Right hindlimb (tissue), 1 donor: ENCODE results near the gene FAM83C.

Source experiments
- DNase-seq: peaks from one replicate; pipeline ENCODE4 v3.0.0-alpha.2; 2018

Gene FAM83C

GRCh38 chr20:35297155-35297554 lies 4.9 kb upstream of the FAM83C start:
- DNase-seq: no peak

GRCh38 chr20:35296101-35296554 lies 3.9 kb upstream of the FAM83C start:
- DNase-seq: no peak

DNA sequence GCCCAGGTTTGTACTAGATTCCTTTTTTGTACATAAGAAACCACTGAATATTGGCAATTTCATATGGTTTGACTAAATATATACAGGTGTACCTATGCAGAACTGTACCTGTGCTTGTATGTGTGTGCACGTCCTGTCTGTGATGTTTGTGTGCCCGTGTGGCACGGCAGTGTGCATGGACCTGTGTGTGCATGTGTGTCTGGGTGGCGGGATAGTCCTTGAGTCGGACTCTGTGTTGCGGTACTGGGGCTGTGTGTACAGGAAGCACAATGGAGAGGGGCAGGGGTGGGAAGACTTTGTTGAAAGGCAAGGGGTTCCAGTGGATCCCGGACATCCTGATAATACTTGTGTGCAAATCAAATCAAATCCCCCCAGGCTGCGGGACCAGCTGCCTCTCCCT lies 3.4 kb upstream of the FAM83C start:
- DNase-seq: no peak

GRCh38 chr20:35295058-35295457 lies 2.8 kb upstream of the FAM83C start:
- no peak for DNase-seq

DNA sequence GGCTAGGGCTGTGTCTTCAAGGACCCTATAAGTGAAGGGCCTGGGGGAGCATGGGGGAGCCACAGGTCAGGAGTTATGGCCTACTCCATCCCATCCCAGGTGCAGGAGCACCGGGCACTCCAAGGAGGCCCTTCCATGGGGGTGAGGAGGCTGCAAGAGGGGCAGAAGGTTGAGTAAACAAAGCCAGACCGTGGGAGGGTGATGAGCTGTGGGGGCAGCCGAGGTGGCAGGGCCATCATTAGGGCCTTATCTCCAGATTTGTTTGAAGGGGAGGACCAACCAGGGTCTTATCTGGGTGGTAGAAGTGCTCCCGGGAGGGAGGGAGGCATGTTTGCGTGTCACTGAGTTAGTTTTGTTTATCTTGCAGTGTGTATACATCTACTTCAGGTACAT lies 2.1 kb upstream of the FAM83C start:
- no peak for DNase-seq

DNA sequence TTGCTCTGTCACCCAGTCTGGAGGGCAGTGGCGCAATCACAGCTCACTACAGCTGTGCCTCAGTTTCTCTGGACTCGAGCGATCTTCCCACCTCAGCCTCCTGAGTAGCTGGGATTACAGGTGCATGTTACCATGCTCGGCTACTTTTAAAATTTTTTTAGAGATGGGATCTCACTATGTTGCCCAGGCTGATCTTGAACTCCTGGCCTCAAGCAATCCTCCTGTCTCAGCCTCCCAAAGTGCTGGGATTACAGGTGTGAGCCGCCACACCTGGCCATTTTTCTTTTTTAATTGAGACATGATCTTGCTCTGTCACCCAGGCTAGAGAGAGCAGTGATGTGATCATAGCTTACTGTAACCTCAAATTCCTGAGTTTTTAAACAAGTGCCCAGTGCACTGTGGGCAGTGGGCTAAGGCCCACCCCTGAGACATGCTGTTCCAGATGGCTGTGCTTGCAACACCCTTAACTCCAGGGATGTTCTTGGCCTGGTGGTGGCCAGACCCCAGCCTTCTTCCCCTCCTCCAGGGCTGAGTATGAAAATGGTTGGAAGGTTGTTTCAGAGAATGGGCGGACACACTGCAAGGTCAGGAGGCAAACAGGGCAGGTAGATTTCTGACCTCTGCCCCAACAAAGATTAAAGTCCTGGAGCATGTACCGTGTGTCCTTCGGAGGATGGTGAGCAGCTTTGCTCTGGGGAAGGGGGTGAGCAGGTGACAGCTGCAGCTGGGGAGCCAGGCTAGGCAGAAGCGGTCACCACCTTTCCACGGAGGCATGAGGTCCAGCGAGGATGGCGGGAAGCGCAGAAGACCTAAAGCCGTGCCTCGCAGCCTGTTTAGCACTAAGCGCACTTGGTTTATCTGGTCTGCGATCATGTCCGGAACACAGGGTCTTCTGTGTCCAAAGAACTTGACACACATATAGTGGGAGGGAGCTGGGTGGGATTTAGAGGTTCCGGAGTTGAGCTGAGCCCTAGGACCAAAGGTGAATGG lies 1.4 kb upstream of the FAM83C start:
- no peak for DNase-seq

GRCh38 chr20:35292504-35293285 lies 470 bp upstream of the FAM83C start:
- DNase-seq: no peak

GRCh38 chr20:35290887-35291417 lies 1.3 kb downstream of the FAM83C start:
- DNase-seq: no peak

DNA sequence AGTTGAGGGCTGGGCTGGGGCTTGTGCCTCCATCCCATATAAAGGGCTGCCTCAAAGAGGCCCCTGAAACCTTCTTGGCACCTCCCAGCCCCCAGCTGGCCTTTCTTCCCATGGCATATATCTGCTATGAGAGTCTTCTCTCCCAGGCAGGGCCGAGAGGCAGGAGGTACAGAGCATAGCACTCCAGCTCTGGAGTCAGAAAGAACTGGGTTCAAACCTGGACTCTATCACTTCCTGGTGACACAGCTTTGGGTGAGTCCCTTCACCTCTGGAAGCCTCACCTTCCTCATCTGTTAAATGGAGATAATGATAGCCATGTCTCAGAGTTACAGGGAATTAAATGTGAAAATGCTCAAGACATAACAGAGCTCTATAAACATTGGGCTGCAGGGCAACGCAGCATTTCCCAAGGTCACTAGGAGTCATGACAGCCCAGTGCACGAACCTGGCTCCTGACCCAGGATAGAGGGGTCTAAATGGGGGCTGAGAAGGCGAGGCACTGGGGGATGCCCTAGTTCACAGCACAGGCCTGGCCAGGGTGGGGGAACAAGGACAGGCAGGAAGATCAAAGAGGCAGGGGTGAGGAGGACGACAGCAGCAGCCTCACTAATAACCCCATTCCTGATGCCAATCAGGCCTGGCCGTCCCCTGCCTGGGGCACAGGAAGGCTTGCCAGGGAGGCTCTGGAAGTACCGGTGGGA lies 1.9 kb downstream of the FAM83C start:
- no peak for DNase-seq

- no peak for DNase-seq
These were observed 3.7 kb downstream of the FAM83C start for GRCh38 chr20:35288325-35289060.

DNA sequence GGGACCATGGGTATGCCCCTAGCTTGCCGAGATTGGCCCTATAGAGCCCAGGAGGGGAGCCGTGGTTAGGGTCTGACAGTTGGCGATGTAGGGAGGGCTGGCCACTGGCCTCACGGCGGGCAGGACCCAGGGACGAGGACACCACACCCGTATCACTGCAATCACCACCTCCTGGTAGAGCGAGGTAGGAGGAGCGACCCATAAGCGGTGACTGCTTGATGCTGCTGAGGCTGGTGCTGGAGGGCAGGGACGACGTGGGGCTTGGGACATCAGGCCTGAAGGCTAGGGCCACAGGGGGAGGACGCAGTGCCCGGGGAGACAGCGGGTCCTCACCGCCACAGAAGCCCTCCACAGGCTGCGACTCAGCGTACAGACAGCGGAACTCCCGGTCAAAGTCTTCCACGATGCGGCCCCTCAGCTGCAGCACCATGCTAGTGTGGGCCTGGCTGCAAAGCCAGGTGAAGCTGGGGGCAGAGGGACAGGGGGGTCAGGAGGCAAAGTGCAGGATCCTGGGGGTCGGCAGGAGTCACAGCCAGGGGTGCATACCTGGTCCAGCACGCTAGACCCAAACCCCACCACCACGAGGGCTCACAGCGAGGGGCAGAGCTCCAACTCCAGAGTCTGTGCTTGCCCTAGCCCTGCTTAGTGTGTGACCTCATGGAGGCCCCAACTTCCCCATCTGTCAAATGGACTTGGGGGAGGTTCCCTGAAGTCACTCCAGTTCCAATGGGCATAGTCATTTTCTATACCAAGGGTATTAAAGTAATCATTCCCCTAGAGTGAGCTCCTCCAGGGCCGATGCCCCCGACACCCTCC lies 4.5 kb downstream of the FAM83C start:
- DNase-seq: no peak

GRCh38 chr20:35286899-35287508 lies 5.2 kb downstream of the FAM83C start:
- DNase-seq: no peak

DNA sequence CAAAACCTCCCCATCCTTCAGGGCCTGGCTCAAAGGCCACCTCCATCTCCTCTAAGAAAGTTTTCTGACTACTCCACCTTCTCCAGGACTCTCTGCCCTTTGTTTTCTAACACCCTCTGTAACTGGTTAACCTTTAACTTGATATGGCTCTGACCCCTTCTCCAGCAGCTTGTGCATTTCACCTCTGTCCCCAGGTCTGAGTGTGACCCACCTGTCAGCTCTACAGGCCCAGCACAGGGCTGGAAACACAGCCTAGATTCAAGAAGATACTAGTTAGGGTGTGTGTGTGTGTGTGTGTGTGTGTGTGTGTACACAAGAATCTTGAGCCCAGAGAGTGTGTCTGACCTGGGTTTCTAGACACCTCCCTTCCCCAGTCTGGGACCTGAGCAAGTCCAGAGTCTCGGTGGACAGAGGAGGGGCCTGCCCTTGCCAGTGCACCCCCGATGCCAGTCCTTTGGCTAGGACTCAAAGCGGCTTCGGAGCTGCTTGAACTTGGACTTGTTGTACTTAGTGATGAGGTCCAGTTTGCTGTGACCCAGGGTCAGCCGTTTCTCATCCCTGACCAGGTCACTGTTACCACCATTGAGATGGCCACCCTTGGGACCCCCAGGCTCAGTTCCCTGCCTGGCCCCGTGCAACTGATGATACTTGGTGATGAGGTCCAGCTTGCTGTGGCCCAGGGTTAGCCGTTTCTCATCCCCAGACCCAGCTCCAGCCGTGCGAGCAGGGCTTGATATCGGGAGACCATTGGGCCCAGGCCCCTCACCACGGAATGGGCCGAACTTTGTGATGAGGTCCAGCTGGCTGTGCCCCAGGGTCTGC lies 5.9 kb downstream of the FAM83C start:
- DNase-seq: no peak

GRCh38 chr20:35285806-35286076 lies 6.5 kb downstream of the FAM83C start:
- no peak for DNase-seq

- DNase-seq: no peak
These were observed 7.0 kb downstream of the FAM83C start for GRCh38 chr20:35284992-35285805.

DNA sequence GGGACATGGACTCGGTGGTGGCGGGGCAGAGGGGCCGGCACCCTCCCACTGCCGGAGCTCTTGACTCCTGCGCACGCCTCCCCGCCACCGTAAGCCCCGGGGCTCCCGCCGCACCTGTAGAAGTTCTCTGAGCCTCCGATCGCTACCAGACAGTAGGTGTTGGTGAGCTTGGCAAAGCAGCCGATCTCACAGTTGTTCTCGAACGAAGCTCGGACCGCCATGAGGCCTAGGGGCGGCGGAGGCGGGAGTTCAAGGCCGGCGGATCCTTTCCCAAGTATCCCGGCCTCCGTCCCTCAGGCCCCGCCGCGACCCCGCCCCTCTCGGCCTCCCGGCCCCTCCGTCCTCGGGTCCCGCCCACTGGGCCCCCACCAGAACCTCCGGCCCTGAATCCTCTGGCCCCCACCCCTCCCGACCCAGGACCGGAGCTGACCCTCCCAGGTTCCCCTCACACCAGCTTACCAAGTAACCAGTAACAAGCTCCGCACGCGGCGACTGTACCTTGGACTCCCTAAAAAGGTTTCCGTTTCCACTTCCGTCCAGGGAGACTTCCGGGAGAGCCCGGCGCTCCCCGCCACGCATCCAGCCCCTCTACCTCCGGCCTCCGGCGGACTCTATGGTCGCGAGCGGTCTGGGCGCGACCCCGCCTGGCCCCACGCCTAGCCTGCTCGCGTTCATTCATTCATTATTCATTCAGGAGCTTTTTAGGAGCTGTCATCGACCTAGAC lies 7.8 kb downstream of the FAM83C start, which contains the start of gene EIF6:
TSS of gene EIF6 (minus strand) at position 506 of the 725 bp plus-strand sequence. CDS start at position 221, 285 bp downstream.
- peak; percentile 93 for DNase-seq

DNA sequence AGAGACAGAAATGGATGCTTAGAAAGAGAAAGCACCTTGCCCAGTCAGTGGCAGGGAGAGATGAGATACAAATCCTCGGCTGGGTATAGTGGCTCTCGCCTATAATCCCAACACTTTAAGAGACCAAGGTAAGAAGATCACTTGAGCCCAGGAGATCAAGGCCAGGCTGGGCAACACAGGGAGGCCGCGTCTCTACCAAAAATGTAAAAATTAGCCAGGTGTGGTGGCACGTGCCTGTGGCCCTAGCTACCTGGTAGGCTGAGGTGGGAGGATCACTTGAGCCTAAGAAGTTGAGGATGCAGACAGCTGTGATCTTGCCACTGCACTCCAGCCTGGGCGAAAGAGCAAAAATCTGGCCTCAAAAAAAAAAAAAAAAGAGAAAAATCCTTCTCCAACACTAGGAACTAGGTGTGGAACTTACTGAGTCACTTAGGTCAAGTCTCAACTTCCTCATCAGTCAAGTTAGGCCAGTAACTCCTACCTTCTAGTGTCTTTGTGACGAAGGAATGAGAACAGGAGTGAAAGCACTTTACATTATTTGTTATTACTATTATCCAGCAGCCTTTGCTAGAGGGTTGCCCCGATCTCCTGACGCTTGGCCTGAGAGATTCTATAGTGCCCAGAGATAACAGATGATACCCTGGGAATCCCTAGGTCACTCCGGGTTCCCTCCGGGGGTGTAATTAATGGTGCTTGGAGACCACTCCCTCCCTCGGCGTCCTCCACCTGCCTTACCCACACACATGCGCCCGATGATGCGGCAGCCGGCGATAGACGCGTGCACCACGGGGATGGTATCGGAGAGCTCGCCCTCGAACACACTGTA lies 8.6 kb downstream of the FAM83C start:
- no peak for DNase-seq
